Karpas-422 (cell line): ENCODE data around the gene IL19. TPM values are rescaled to one million over a fixed set of nuclear protein-coding genes. Genes with fewer than 3 reads are reported as not detected.

Experiments
- DNase-seq: peaks from one replicate; pipeline ENCODE4 v3.0.0-alpha.2; 2015
- H2AFZ ChIP-seq: fragments of 200-600 bp; sonication (generic); 2 replicates; pipeline ENCODE4 v1.6.1; 2014; ENCODE audit warnings: antibody characterized with exemption, low read length, mixed read lengths
- H3K27ac ChIP-seq: fragments of 200-600 bp; sonication (generic); 2 replicates; pipeline ENCODE4 v1.5.1; 2014; ENCODE audit warnings: mild to moderate bottlenecking, low read length, moderate library complexity
- H3K27me3 ChIP-seq: fragments of 200-600 bp; sonication (generic); 2 replicates; pipeline ENCODE4 v1.6.1; 2014; ENCODE audit warnings: low read length, mixed read lengths
- H3K36me3 ChIP-seq: fragments of 200-600 bp; sonication (generic); 2 replicates; pipeline ENCODE4 v1.6.1; 2014; ENCODE audit warnings: low read length, mixed read lengths; ENCODE audit not compliant: insufficient read depth
- H3K4me1 ChIP-seq: fragments of 200-600 bp; sonication (generic); 2 replicates; pipeline ENCODE4 v1.6.1; 2014; ENCODE audit warnings: mild to moderate bottlenecking, low read length, mixed read lengths
- H3K4me2 ChIP-seq: fragments of 200-600 bp; sonication (generic); 2 replicates; pipeline ENCODE4 v1.6.1; 2014; ENCODE audit warnings: low read length, low read depth, mild to moderate bottlenecking; ENCODE audit not compliant: poor library complexity, severe bottlenecking
- H3K4me3 ChIP-seq: fragments of 200-600 bp; sonication (generic); 2 replicates; pipeline ENCODE4 v1.5.1; 2014; ENCODE audit warnings: mild to moderate bottlenecking, antibody characterized with exemption, low read length, mixed read lengths
- H3K79me2 ChIP-seq: fragments of 200-600 bp; sonication (generic); 2 replicates; pipeline ENCODE4 v1.6.1; 2014; ENCODE audit warnings: mild to moderate bottlenecking, low read length, mixed read lengths
- H3K9ac ChIP-seq: fragments of 200-600 bp; sonication (generic); 2 replicates; pipeline ENCODE4 v1.6.0; 2014; ENCODE audit warnings: low read length
- H3K9me2 ChIP-seq: fragments of 200-600 bp; sonication (generic), shearing (Covaris generic); replicated peaks from 2 replicates; pipeline ENCODE4 v1.6.0; 2014; ENCODE audit warnings: mild to moderate bottlenecking, low read length, moderate library complexity; ENCODE audit not compliant: insufficient read depth
- H3K9me3 ChIP-seq: fragments of 300-700, 200-600 bp; sonication (generic); 2 replicates; pipeline ENCODE4 v1.6.1; 2014; ENCODE audit warnings: low read length, mixed read lengths
- H4K20me1 ChIP-seq: fragments of 200-600 bp; sonication (generic); 2 replicates; pipeline ENCODE4 v1.6.1; 2014; ENCODE audit warnings: mild to moderate bottlenecking, antibody characterized with exemption, low read length, low read depth; ENCODE audit not compliant: insufficient read depth
- total RNA-seq: library from RNA; depleted of rRNA; stranded (reverse); fragments of >200 nt; shearing (Covaris generic); gene quantifications from 2 replicates; pipeline ENCODE4 v1.2.3, GENCODE V29; 2014; ENCODE audit warnings: low replicate concordance

IL19 gene
- total RNA-seq, 1 experiment from 2014 or later, result not detected

GRCh38 chr1:206832352-206832880 lies 61.8 kb downstream of the IL19 start:
- no peak overlapping the region for H2AFZ ChIP-seq
- H3K4me1 ChIP-seq, result no peaks in the 10 kb centered on the region
- no peaks in the 10 kb centered on the region for H3K27me3 ChIP-seq
- H3K4me2 ChIP-seq, result no peak overlapping the region
- DNase-seq, result no peak
- no peak overlapping the region for H3K9ac ChIP-seq
- H3K79me2 ChIP-seq, result no peaks in the 10 kb centered on the region
- H4K20me1 ChIP-seq, result no peaks in the 10 kb centered on the region
- no peaks in the 10 kb centered on the region for H3K9me2 ChIP-seq
- H3K9me3 ChIP-seq, result no peaks in the 10 kb centered on the region
- no peak overlapping the region for H3K4me3 ChIP-seq
- H3K27ac ChIP-seq, result no peak overlapping the region
- no peaks in the 10 kb centered on the region for H3K36me3 ChIP-seq

- Histone ChIP-seq H3K4me2 (no peak overlapping the region), H3K36me3 (no peaks in the 10 kb centered on the region), H3K9me2 (no peaks in the 10 kb centered on the region), H3K4me3 (no peak overlapping the region), H2AFZ (no peak overlapping the region), H4K20me1 (no peaks in the 10 kb centered on the region), H3K4me1 (no peaks in the 10 kb centered on the region), H3K9me3 (no peaks in the 10 kb centered on the region), H3K27ac (no peak overlapping the region), H3K9ac (no peak overlapping the region), H3K27me3 (no peaks in the 10 kb centered on the region), H3K79me2 (no peaks in the 10 kb centered on the region)
- DNase-seq, result no peak
Observed at GRCh38 chr1:206833106-206833680, 62.6 kb downstream of the IL19 start.

GRCh38 chr1:206833801-206834200 lies 63.2 kb downstream of the IL19 start:
- H3K27ac ChIP-seq, result no peak overlapping the region
- H3K9me2 ChIP-seq, result no peaks in the 10 kb centered on the region
- H3K9ac ChIP-seq, result no peak overlapping the region
- H2AFZ ChIP-seq, result no peak overlapping the region
- H3K27me3 ChIP-seq, result no peaks in the 10 kb centered on the region
- H3K9me3 ChIP-seq, result no peaks in the 10 kb centered on the region
- H4K20me1 ChIP-seq, result no peaks in the 10 kb centered on the region
- no peak overlapping the region for H3K4me3 ChIP-seq
- H3K4me2 ChIP-seq, result no peak overlapping the region
- no peaks in the 10 kb centered on the region for H3K36me3 ChIP-seq
- H3K79me2 ChIP-seq, result no peaks in the 10 kb centered on the region
- H3K4me1 ChIP-seq, result no peaks in the 10 kb centered on the region
- DNase-seq, result no peak

DNA sequence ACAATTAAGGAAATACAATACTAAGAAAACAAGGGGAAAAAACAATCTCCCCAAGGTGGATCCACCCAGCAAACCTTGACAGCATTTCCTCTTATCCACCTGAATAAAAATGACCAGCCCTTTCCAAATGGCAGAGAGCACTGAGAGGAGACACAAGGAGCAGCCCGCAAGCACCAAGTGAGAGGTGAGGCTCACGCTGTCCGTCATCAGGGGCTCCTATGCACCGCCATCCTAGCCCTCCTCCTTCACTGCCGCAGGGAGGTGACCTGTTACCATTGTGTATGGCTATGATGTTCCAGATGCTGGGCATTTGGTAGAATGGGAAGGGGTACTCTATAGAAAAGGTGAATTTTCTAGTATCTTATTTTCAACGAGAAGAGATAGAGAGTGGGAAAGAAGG lies 63.6 kb downstream of the IL19 start:
- DNase-seq, result no peak
- no peaks in the 10 kb centered on the region for H3K36me3 ChIP-seq
- no peaks in the 10 kb centered on the region for H4K20me1 ChIP-seq
- H3K79me2 ChIP-seq, result no peaks in the 10 kb centered on the region
- no peak overlapping the region for H3K27ac ChIP-seq
- no peak overlapping the region for H3K4me3 ChIP-seq
- H3K4me2 ChIP-seq, result no peak overlapping the region
- no peaks in the 10 kb centered on the region for H3K9me3 ChIP-seq
- no peaks in the 10 kb centered on the region for H3K9me2 ChIP-seq
- H3K4me1 ChIP-seq, result no peaks in the 10 kb centered on the region
- H3K27me3 ChIP-seq, result no peaks in the 10 kb centered on the region
- no peak overlapping the region for H2AFZ ChIP-seq
- no peak overlapping the region for H3K9ac ChIP-seq

DNA sequence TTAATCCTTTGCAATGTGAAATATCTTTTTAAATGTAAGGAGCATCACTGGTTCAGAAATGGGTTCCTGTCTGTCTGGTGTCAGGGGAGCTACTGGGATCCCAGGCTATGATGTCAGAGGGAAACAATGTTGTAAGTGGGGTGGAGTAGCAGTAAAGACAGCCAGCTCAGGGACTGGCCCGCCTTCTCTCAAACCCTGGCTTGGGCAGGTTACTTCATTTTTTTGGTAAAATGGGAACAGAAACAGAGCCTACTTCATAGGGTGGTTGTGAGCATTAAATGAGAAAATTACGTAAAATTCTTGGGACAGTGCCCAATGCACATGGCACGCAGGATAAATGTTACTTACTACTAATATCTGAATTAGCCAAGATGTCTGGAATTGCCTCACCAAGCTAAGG lies 64.1 kb downstream of the IL19 start:
- Histone ChIP-seq H4K20me1 (no peaks in the 10 kb centered on the region), H3K27me3 (no peaks in the 10 kb centered on the region), H3K4me3 (no peak overlapping the region), H3K36me3 (no peaks in the 10 kb centered on the region), H3K79me2 (no peaks in the 10 kb centered on the region), H3K4me1 (no peaks in the 10 kb centered on the region), H3K9me3 (no peaks in the 10 kb centered on the region), H3K4me2 (no peak overlapping the region), H2AFZ (no peak overlapping the region), H3K9ac (no peak overlapping the region), H3K9me2 (no peaks in the 10 kb centered on the region), H3K27ac (no peak overlapping the region)
- no peak for DNase-seq

- H3K4me2 ChIP-seq, result no peak overlapping the region
- no peaks in the 10 kb centered on the region for H4K20me1 ChIP-seq
- no peaks in the 10 kb centered on the region for H3K9me3 ChIP-seq
- no peak overlapping the region for H3K27ac ChIP-seq
- no peaks in the 10 kb centered on the region for H3K79me2 ChIP-seq
- H3K4me3 ChIP-seq, result no peak overlapping the region
- no peaks in the 10 kb centered on the region for H3K4me1 ChIP-seq
- no peak for DNase-seq
- H3K9me2 ChIP-seq, result no peaks in the 10 kb centered on the region
- H2AFZ ChIP-seq, result no peak overlapping the region
- no peaks in the 10 kb centered on the region for H3K36me3 ChIP-seq
- no peaks in the 10 kb centered on the region for H3K27me3 ChIP-seq
- H3K9ac ChIP-seq, result no peak overlapping the region
Observed at GRCh38 chr1:206835186-206835585, 64.6 kb downstream of the IL19 start.

DNA sequence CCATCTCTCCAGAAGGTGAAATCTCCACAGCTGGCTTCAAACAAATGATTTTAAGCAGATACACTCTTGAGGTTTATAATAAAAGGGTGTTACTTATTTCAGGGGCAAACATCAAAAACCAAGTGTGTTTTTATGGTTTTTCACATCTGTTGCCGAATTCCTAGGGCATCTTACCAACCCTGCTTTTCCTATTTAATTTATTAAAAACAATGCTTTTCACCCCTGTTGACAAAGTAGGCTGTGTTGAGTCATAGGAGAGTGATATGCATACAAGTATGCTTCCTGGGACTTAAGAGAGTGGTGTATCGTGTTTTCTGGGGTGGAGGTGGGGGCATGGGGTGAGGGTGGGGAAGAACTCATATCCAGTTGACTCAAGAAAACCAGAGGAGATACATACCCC lies 65.5 kb downstream of the IL19 start:
- H3K27ac ChIP-seq, result no peak overlapping the region
- no peaks in the 10 kb centered on the region for H3K4me1 ChIP-seq
- no peaks in the 10 kb centered on the region for H4K20me1 ChIP-seq
- no peak overlapping the region for H3K4me3 ChIP-seq
- H2AFZ ChIP-seq, result no peak overlapping the region
- H3K36me3 ChIP-seq, result no peaks in the 10 kb centered on the region
- no peak for DNase-seq
- no peak overlapping the region for H3K9ac ChIP-seq
- H3K4me2 ChIP-seq, result no peak overlapping the region
- no peaks in the 10 kb centered on the region for H3K79me2 ChIP-seq
- H3K9me3 ChIP-seq, result no peaks in the 10 kb centered on the region
- H3K9me2 ChIP-seq, result no peaks in the 10 kb centered on the region
- no peaks in the 10 kb centered on the region for H3K27me3 ChIP-seq

- H3K4me2 ChIP-seq, result no peak overlapping the region
- no peaks in the 10 kb centered on the region for H3K27me3 ChIP-seq
- no peak overlapping the region for H3K4me3 ChIP-seq
- H3K79me2 ChIP-seq, result no peaks in the 10 kb centered on the region
- H3K9me2 ChIP-seq, result no peaks in the 10 kb centered on the region
- H2AFZ ChIP-seq, result no peak overlapping the region
- H3K36me3 ChIP-seq, result no peaks in the 10 kb centered on the region
- DNase-seq, result no peak
- H3K9me3 ChIP-seq, result no peaks in the 10 kb centered on the region
- no peaks in the 10 kb centered on the region for H4K20me1 ChIP-seq
- no peaks in the 10 kb centered on the region for H3K4me1 ChIP-seq
- H3K9ac ChIP-seq, result no peak overlapping the region
- no peak overlapping the region for H3K27ac ChIP-seq
Observed at GRCh38 chr1:206839006-206839560, 68.5 kb downstream of the IL19 start.
